Hepatocyte (in vitro differentiated cells): ENCODE data around the gene FOXE3.

Experiments
- EZH2 ChIP-seq: fragments of 200-600 bp; sonication (generic); IDR thresholded peaks from 2 replicates; pipeline ENCODE4 v1.6.1; 2016; ENCODE audit warnings: antibody characterized with exemption, mild to moderate bottlenecking, borderline replicate concordance
- EZH2phosphoT487 ChIP-seq: fragments of 200-600 bp; sonication (generic); IDR thresholded peaks from one replicate; pipeline ENCODE4 v1.6.1; 2018; ENCODE audit warnings: antibody characterized with exemption, mild to moderate bottlenecking, low read depth, moderate library complexity; ENCODE audit not compliant: unreplicated experiment, severe bottlenecking
- TF ChIP-seq, protein P1 (sequence below): fragments of 200-600 bp; sonication (generic); IDR thresholded peaks from 2 replicates; pipeline ENCODE4 v1.5.1; 2016; ENCODE audit warnings: antibody characterized with exemption, mild to moderate bottlenecking; ENCODE audit not compliant: poor library complexity

DNA sequence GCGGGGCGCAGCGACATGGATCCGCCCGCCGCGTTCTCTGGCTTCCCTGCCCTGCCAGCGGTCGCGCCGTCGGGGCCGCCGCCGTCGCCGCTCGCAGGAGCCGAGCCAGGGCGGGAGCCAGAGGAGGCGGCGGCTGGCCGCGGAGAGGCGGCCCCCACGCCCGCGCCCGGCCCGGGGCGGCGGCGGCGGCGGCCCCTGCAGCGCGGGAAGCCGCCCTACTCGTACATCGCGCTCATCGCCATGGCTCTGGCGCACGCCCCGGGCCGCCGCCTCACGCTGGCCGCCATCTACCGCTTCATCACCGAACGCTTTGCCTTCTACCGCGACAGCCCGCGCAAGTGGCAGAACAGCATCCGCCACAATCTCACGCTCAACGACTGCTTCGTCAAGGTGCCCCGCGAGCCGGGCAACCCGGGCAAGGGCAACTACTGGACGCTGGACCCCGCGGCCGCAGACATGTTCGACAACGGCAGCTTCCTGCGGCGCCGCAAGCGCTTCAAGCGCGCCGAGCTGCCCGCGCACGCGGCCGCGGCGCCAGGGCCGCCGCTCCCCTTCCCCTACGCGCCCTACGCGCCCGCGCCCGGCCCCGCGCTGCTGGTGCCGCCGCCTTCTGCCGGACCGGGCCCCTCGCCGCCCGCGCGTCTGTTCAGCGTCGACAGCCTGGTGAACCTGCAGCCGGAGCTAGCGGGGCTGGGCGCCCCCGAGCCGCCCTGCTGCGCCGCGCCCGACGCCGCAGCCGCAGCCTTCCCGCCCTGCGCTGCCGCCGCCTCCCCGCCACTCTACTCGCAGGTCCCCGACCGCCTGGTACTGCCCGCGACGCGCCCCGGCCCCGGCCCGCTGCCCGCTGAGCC is 459 bp downstream of the FOXE3 start:
- TF ChIP-seq, protein P1, sequence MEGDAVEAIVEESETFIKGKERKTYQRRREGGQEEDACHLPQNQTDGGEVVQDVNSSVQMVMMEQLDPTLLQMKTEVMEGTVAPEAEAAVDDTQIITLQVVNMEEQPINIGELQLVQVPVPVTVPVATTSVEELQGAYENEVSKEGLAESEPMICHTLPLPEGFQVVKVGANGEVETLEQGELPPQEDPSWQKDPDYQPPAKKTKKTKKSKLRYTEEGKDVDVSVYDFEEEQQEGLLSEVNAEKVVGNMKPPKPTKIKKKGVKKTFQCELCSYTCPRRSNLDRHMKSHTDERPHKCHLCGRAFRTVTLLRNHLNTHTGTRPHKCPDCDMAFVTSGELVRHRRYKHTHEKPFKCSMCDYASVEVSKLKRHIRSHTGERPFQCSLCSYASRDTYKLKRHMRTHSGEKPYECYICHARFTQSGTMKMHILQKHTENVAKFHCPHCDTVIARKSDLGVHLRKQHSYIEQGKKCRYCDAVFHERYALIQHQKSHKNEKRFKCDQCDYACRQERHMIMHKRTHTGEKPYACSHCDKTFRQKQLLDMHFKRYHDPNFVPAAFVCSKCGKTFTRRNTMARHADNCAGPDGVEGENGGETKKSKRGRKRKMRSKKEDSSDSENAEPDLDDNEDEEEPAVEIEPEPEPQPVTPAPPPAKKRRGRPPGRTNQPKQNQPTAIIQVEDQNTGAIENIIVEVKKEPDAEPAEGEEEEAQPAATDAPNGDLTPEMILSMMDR, result no peak
- no peak for TF ChIP-seq EZH2
- TF ChIP-seq EZH2phosphoT487, result no peak
